SU-DHL-6 (cell line): ENCODE data around the gene ATG2B.

Experiments used
- H2AFZ ChIP-seq: fragments of 200-600 bp; sonication (generic); 2 replicates; pipeline ENCODE4 v1.6.1; 2014; ENCODE audit warnings: low read depth, mild to moderate bottlenecking, moderate library complexity, mixed read lengths, antibody characterized with exemption, low read length; ENCODE audit not compliant: severe bottlenecking
- H3F3A ChIP-seq: fragments of 200-600 bp; shearing (Covaris generic); 2 replicates; pipeline ENCODE4 v1.6.0; 2016; ENCODE audit warnings: antibody characterized with exemption, mild to moderate bottlenecking; ENCODE audit not compliant: insufficient read depth
- H3K27ac ChIP-seq: fragments of 200-600 bp; sonication (generic); 2 replicates; pipeline ENCODE4 v1.5.1; 2016; ENCODE audit warnings: low read depth, mild to moderate bottlenecking, low read length, moderate library complexity, mixed read lengths
- H3K27me3 ChIP-seq: fragments of 200-600 bp; sonication (generic), shearing (Covaris generic); 2 replicates; pipeline ENCODE4 v1.6.0; 2014; ENCODE audit warnings: mild to moderate bottlenecking, low read length
- H3K36me3 ChIP-seq: fragments of 200-600 bp; sonication (generic); 2 replicates; pipeline ENCODE4 v1.6.1; 2014; ENCODE audit warnings: mild to moderate bottlenecking, low read length, mixed read lengths
- H3K4me2 ChIP-seq: fragments of 300-600, 200-600 bp; shearing (Covaris generic), sonication (generic); 2 replicates; pipeline ENCODE4 v1.6.0; 2014; ENCODE audit warnings: low read length, low read depth, mild to moderate bottlenecking; ENCODE audit not compliant: poor library complexity, severe bottlenecking
- H3K4me3 ChIP-seq: fragments of 200-600 bp; sonication (generic); 2 replicates; pipeline ENCODE4 v1.5.1; 2014; ENCODE audit warnings: antibody characterized with exemption, low read length, mild to moderate bottlenecking, mixed read lengths; ENCODE audit not compliant: insufficient read depth, poor library complexity, severe bottlenecking
- H3K79me2 ChIP-seq: fragments of 200-600 bp; sonication (generic); 2 replicates; pipeline ENCODE4 v1.6.1; 2014; ENCODE audit warnings: mild to moderate bottlenecking, low read length, moderate library complexity; ENCODE audit not compliant: insufficient read depth
- H3K9ac ChIP-seq: fragments of 200-600 bp; sonication (generic); 2 replicates; pipeline ENCODE4 v1.7.0; 2014; ENCODE audit warnings: mild to moderate bottlenecking, low read length
- H3K9me2 ChIP-seq: fragments of 200-600 bp; sonication (generic); replicated peaks from 2 replicates; pipeline ENCODE4 v1.6.1; 2014; ENCODE audit warnings: low read length; ENCODE audit not compliant: insufficient read depth
- H3K9me3 ChIP-seq: fragments of 200-600 bp; sonication (generic); 2 replicates; pipeline ENCODE4 v1.6.1; 2014; ENCODE audit warnings: low read length, mixed read lengths; ENCODE audit not compliant: insufficient read depth
- H4K20me1 ChIP-seq: fragments of 200-600 bp; sonication (generic); 2 replicates; pipeline ENCODE4 v1.6.1; 2014; ENCODE audit warnings: low read depth, mild to moderate bottlenecking, antibody characterized with exemption, low read length, moderate library complexity, mixed read lengths
- EZH2phosphoT487 ChIP-seq: fragments of 200-600 bp; sonication (generic), shearing (Covaris generic); conservative IDR thresholded peaks from 2 replicates; pipeline ENCODE4 v1.6.1; 2018; ENCODE audit warnings: mild to moderate bottlenecking, antibody characterized with exemption, low read length, moderate library complexity, mixed read lengths
- TF ChIP-seq, protein P1 (sequence below): fragments of 200-600 bp; sonication (generic); IDR thresholded peaks from one replicate; pipeline ENCODE4 v1.5.1; 2017; ENCODE audit warnings: antibody characterized with exemption, mild to moderate bottlenecking, low read length, moderate library complexity; ENCODE audit not compliant: insufficient read depth, poor library complexity, severe bottlenecking

The ATG2B gene

DNA sequence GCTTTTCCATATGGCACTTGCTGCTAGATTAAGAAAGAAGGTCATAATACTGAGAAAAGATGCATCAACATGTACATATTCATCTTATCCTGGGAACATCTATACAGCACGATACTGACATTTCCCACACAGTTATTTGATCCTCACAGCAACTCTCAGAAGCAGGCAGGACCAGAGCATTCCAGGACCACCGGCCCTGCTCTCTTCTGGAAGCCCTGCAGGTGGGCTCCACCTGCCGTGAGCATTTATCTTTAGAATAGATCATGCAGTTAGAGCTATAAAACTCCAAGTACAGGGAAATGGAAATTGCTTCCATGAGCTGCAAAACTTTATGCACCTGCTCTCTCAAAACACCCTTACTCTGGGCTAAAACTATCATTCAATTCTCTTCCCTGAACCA lies 112.7 kb downstream of the ATG2B start:
- no peaks in the 10 kb centered on the region; the same call in 1 of the 2 replicates for H3K27me3 ChIP-seq
- H3F3A ChIP-seq: no peaks in the 10 kb centered on the region
- no peak overlapping the region for H3K27ac ChIP-seq
- H3K9me3 ChIP-seq: no peaks in the 10 kb centered on the region
- no peaks in the 10 kb centered on the region for H3K9me2 ChIP-seq
- H3K79me2 ChIP-seq: no peaks in the 10 kb centered on the region
- H3K36me3 ChIP-seq: no peaks in the 10 kb centered on the region
- H3K4me3 ChIP-seq: no peak overlapping the region
- no peak overlapping the region for H3K9ac ChIP-seq
- no peak overlapping the region for H2AFZ ChIP-seq
- H3K4me2 ChIP-seq: no peak overlapping the region
- H4K20me1 ChIP-seq: no peaks in the 10 kb centered on the region
- no peak for TF ChIP-seq EZH2phosphoT487
- TF ChIP-seq, protein P1, sequence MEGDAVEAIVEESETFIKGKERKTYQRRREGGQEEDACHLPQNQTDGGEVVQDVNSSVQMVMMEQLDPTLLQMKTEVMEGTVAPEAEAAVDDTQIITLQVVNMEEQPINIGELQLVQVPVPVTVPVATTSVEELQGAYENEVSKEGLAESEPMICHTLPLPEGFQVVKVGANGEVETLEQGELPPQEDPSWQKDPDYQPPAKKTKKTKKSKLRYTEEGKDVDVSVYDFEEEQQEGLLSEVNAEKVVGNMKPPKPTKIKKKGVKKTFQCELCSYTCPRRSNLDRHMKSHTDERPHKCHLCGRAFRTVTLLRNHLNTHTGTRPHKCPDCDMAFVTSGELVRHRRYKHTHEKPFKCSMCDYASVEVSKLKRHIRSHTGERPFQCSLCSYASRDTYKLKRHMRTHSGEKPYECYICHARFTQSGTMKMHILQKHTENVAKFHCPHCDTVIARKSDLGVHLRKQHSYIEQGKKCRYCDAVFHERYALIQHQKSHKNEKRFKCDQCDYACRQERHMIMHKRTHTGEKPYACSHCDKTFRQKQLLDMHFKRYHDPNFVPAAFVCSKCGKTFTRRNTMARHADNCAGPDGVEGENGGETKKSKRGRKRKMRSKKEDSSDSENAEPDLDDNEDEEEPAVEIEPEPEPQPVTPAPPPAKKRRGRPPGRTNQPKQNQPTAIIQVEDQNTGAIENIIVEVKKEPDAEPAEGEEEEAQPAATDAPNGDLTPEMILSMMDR: no peak

DNA sequence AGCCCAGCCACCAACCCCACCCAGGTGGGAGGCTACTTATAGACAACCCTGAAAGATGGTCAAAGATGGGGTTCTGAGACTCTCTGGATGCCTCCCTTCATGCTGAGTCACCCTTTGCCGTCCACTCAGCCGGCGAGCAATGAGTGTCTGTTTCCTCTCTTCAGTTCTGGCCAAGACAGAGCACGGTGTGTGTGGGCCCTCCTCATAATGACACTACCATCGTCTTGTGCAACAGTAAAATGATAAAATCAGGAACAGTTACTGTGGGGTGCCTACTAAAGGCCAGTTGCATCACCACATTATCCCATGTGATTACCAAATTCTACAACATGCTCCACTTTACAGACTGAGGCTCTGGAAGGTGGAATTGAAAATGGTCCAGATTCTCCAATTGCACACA lies 114.1 kb downstream of the ATG2B start:
- Histone ChIP-seq H3K9ac (no peak overlapping the region), H3K79me2 (no peaks in the 10 kb centered on the region), H3K4me3 (no peak overlapping the region), H2AFZ (no peak overlapping the region), H3K4me2 (no peak overlapping the region), H3K36me3 (no peaks in the 10 kb centered on the region), H3K27me3 (no peaks in the 10 kb centered on the region; the same call in 1 of the 2 replicates), H3K27ac (no peak overlapping the region), H4K20me1 (no peaks in the 10 kb centered on the region), H3K9me3 (no peaks in the 10 kb centered on the region), H3F3A (no peaks in the 10 kb centered on the region), H3K9me2 (no peaks in the 10 kb centered on the region)
- no peak for TF ChIP-seq EZH2phosphoT487
- TF ChIP-seq, protein P1: no peak

DNA sequence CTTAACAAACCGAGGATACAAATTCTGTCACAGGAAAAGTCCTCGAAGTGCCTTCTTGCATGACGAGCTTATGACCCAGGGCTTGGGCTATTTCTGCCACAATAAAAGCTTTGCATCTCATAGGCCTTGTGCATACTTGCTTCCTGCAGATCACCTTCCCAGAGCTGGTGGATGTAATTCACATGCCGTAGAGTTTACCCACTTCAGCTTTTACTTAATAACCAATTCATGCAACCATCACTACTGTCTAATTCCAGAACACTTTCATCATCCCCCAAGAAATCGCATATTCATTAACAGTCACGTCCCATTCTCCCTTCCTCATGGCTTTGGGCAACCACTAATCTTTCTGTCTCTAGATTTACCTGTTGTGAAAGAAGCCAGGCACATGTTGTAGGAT lies 116.1 kb downstream of the ATG2B start:
- Histone ChIP-seq H3K4me2 (no peak overlapping the region), H3K9me2 (no peaks in the 10 kb centered on the region), H3F3A (no peaks in the 10 kb centered on the region), H3K27me3 (no peaks in the 10 kb centered on the region; the same call in 1 of the 2 replicates), H3K4me3 (no peak overlapping the region), H3K27ac (no peak overlapping the region), H3K79me2 (no peaks in the 10 kb centered on the region), H3K9ac (no peak overlapping the region), H3K36me3 (no peaks in the 10 kb centered on the region), H2AFZ (no peak overlapping the region), H3K9me3 (no peaks in the 10 kb centered on the region), H4K20me1 (no peaks in the 10 kb centered on the region)
- no peak for TF ChIP-seq EZH2phosphoT487
- TF ChIP-seq, protein P1: no peak

DNA sequence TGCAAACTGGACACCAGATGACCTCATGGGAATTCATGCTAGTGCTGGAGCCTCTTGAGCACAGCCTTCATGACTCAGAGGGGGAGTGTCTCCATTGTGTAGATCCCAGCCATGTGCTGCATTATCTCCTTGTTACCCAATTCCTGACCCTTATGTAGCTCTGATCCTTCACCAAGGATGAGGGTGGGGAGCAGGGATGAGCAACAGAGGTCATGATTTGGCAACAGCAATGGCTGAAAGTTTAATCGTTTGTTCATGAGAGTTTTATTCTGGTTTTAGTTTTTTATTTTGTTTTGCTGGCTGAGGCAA lies 116.6 kb downstream of the ATG2B start:
- Histone ChIP-seq H3F3A (no peaks in the 10 kb centered on the region), H3K27ac (no peak overlapping the region), H3K27me3 (no peaks in the 10 kb centered on the region; the same call in 1 of the 2 replicates), H2AFZ (no peak overlapping the region), H3K79me2 (no peaks in the 10 kb centered on the region), H3K4me3 (no peak overlapping the region), H3K9ac (no peak overlapping the region), H3K9me3 (no peaks in the 10 kb centered on the region), H3K36me3 (no peaks in the 10 kb centered on the region), H4K20me1 (no peaks in the 10 kb centered on the region), H3K9me2 (no peaks in the 10 kb centered on the region), H3K4me2 (no peak overlapping the region)
- no peak for TF ChIP-seq EZH2phosphoT487
- TF ChIP-seq, protein P1: no peak
